Activated CD4-positive, CD25-positive, alpha-beta regulatory T cell treated with anti-CD3 and anti-CD28 coated beads, Interleukin-2, amount 50 U/mL, for 72 hours (primary cell): ENCODE data around the gene IQCK.
"Not testable (repeated sequence)": the region's sequence is repeated elsewhere in the genome, so short reads cannot be mapped to it uniquely, and the experiment has no call there.

Source experiments
- DNase-seq: peaks from one replicate; pipeline ENCODE4 v3.0.0; 2021

Gene IQCK

GRCh38 chr16:19717741-19718623 is at the start of gene IQCK, which contains the start of gene KNOP1:
Gene IQCK (plus strand): TSS chr16:19718271. CDS start chr16:19718307, 36 bp downstream.
Gene KNOP1 (minus strand): TSS chr16:19718227. CDS start chr16:19715035, 3,192 bp downstream.
- DNase-seq: peak; percentile 89

- DNase-seq: no peak
These were observed 45.7 kb upstream of the IQCK start for GRCh38 chr16:19672378-19672777.

GRCh38 chr16:19674485-19674884 is 43.6 kb upstream of the IQCK start:
- no peak for DNase-seq

GRCh38 chr16:19677402-19677801 is 40.7 kb upstream of the IQCK start:
- DNase-seq: no peak

GRCh38 chr16:19678804-19679203 is 39.3 kb upstream of the IQCK start:
- DNase-seq: no peak

DNA sequence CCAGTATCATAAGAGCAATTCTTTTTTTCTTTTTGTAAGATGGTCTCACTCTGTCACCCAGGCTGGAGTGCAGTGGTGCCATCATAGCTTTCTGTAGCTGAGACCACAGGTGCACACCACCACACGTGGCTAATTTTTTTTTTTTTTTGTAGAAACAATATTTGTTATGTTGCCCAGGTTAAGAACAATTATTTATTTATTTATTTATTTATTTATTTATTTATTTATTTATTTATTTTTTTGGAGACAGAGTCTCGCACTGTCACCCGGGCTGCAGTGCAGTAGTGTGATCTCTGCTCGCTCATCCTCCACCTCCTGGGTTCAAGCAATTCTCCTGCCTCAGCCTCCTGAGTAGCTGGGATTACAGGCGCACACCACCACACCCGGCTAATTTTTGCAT is 38.8 kb upstream of the IQCK start:
- DNase-seq: not testable (repeated sequence)

DNA sequence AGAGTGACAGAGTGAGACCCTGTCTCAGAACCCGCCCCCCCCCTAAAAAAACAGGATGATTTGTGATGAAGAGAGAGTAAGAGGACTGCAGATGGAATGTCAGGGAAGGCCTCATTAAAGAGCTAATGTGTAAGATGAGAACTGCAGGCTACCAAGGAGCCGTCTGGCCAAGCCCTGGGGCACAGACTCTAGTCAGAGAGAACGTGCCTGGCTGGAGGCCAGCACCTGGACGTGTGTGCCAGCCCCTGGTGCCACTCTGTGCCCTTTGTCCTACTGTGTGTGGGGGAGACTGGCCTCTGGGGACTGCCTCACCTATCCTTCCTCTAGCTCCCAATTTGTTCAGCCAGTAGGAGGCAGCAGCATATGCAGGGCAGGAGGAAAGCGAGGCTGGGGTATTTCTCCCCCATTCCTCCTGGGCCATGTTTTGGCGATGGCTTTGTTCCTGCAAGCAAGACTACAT is 37.2 kb upstream of the IQCK start:
- DNase-seq: no peak

GRCh38 chr16:19681637-19682036 is 36.4 kb upstream of the IQCK start:
- no peak for DNase-seq

GRCh38 chr16:19683453-19684236 is 34.4 kb upstream of the IQCK start:
- no peak for DNase-seq

DNA sequence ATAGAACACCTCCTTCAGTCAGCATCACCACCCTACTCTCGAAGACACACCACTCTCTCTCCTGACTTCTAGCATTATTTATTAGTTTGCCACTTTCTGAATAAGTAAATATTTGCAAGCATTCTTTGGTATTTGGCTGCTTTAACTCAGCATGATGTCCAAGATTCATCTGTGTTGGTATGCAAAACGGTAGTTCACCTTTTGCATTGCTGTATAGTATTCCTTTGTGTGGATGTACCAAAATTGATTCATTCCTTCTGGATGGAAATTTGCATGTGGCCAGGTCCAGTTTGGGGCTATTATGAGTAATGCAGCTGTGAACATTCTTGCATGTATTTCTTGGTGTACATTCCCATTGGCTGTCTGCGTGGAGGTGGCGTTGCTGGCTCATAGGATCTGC is 32.9 kb upstream of the IQCK start:
- DNase-seq: no peak

DNA sequence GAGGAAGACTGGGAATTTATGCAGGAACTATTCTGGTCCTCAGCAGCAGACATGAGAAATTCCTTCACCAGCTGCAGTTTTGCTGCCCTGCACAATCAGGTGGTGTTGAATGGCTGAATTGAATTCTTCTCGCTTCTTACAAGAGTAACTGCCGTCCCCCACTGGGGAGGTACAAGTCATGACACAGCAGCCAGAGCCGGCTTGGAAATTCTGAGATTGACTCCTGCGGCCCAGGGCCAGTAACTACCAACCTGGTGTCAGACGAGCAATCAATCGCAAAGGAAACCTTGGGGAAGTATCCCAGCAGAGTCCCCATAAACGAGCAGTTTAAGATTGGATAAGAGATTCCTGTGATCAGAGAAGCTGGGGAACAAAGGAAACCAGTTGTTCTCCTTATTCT is 30.8 kb upstream of the IQCK start:
- DNase-seq: no peak

- DNase-seq: no peak
These were observed 29.6 kb upstream of the IQCK start for GRCh38 chr16:19688396-19689024.

GRCh38 chr16:19689342-19689741 is 28.7 kb upstream of the IQCK start:
- DNase-seq: no peak

GRCh38 chr16:19690196-19690595 is 27.9 kb upstream of the IQCK start:
- no peak for DNase-seq

- DNase-seq: no peak
These were observed 26.8 kb upstream of the IQCK start for GRCh38 chr16:19691161-19691711.

- DNase-seq: no peak
These were observed 23.1 kb upstream of the IQCK start for GRCh38 chr16:19694989-19695388.

GRCh38 chr16:19696328-19696727 is 21.7 kb upstream of the IQCK start:
- no peak for DNase-seq

GRCh38 chr16:19696961-19697360 is 21.1 kb upstream of the IQCK start:
- DNase-seq: no peak

- DNase-seq: no peak
These were observed 20.2 kb upstream of the IQCK start for GRCh38 chr16:19697756-19698318.

GRCh38 chr16:19698480-19699465 is 19.3 kb upstream of the IQCK start:
- DNase-seq: no peak

- DNase-seq: no peak
These were observed 18.6 kb upstream of the IQCK start for GRCh38 chr16:19699472-19699871.
